ENCODE results near the gene FNDC3B.

The FNDC3B gene

GRCh38 chr3:172129850-172130716, 90.7 kb downstream of the FNDC3B start (continued):
- TF ChIP-seq, protein P1, sequence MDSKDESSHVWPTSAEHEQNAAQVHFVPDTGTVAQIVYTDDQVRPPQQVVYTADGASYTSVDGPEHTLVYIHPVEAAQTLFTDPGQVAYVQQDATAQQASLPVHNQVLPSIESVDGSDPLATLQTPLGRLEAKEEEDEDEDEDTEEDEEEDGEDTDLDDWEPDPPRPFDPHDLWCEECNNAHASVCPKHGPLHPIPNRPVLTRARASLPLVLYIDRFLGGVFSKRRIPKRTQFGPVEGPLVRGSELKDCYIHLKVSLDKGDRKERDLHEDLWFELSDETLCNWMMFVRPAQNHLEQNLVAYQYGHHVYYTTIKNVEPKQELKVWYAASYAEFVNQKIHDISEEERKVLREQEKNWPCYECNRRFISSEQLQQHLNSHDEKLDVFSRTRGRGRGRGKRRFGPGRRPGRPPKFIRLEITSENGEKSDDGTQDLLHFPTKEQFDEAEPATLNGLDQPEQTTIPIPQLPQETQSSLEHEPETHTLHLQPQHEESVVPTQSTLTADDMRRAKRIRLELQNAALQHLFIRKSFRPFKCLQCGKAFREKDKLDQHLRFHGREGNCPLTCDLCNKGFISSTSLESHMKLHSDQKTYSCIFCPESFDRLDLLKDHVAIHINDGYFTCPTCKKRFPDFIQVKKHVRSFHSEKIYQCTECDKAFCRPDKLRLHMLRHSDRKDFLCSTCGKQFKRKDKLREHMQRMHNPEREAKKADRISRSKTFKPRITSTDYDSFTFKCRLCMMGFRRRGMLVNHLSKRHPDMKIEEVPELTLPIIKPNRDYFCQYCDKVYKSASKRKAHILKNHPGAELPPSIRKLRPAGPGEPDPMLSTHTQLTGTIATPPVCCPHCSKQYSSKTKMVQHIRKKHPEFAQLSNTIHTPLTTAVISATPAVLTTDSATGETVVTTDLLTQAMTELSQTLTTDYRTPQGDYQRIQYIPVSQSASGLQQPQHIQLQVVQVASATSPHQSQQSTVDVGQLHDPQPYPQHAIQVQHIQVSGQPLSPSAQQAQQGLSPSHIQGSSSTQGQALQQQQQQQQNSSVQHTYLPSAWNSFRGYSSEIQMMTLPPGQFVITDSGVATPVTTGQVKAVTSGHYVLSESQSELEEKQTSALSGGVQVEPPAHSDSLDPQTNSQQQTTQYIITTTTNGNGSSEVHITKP (tag by site-specific recombination; IDR thresholded peaks at IDR 0.05) = peak; percentile 22; the same call in 1 of the 2 replicates
- TF ChIP-seq ZNF660 (tag by site-specific recombination; IDR thresholded peaks at IDR 0.05) = peak; percentile 55; the same call in 1 of the 2 replicates
- TF ChIP-seq ZNF10 (tag by site-specific recombination; IDR thresholded peaks at IDR 0.05) = no peak
- peak; percentile 35; the same call in 1 of the 2 replicates for TF ChIP-seq ATF2 (tag by site-specific recombination; IDR thresholded peaks at IDR 0.05; ENCODE audit: low read depth)
- peak; percentile 20; the same call in 1 of the 2 replicates for TF ChIP-seq ZNF558 (tag by site-specific recombination; IDR thresholded peaks at IDR 0.05)
- TF ChIP-seq BCL6B (tag by site-specific recombination; IDR thresholded peaks at IDR 0.05) = no peak
- no peak; the same call in 1 of the 2 replicates for TF ChIP-seq IKZF3 (tag by site-specific recombination; IDR thresholded peaks at IDR 0.05)
- peak; percentile 64; the same call in 1 of the 2 replicates for TF ChIP-seq TSHZ1 (tag by site-specific recombination; IDR thresholded peaks at IDR 0.05; ENCODE audit: borderline replicate concordance)
- no peak for TF ChIP-seq ZNF280D (tag by site-specific recombination; IDR thresholded peaks at IDR 0.05)
- TF ChIP-seq, protein P2, sequence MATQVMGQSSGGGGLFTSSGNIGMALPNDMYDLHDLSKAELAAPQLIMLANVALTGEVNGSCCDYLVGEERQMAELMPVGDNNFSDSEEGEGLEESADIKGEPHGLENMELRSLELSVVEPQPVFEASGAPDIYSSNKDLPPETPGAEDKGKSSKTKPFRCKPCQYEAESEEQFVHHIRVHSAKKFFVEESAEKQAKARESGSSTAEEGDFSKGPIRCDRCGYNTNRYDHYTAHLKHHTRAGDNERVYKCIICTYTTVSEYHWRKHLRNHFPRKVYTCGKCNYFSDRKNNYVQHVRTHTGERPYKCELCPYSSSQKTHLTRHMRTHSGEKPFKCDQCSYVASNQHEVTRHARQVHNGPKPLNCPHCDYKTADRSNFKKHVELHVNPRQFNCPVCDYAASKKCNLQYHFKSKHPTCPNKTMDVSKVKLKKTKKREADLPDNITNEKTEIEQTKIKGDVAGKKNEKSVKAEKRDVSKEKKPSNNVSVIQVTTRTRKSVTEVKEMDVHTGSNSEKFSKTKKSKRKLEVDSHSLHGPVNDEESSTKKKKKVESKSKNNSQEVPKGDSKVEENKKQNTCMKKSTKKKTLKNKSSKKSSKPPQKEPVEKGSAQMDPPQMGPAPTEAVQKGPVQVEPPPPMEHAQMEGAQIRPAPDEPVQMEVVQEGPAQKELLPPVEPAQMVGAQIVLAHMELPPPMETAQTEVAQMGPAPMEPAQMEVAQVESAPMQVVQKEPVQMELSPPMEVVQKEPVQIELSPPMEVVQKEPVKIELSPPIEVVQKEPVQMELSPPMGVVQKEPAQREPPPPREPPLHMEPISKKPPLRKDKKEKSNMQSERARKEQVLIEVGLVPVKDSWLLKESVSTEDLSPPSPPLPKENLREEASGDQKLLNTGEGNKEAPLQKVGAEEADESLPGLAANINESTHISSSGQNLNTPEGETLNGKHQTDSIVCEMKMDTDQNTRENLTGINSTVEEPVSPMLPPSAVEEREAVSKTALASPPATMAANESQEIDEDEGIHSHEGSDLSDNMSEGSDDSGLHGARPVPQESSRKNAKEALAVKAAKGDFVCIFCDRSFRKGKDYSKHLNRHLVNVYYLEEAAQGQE (tag by site-specific recombination; IDR thresholded peaks at IDR 0.05) = 0 out of 2 replicates have a peak, but pooled peaks have one; percentile 22
- TF ChIP-seq WT1 (tag by site-specific recombination; IDR thresholded peaks at IDR 0.05) = peak; percentile 82
- no peak for TF ChIP-seq ZNF311 (tag by site-specific recombination; IDR thresholded peaks at IDR 0.05; ENCODE audit: borderline replicate concordance)
- TF ChIP-seq, protein P3, sequence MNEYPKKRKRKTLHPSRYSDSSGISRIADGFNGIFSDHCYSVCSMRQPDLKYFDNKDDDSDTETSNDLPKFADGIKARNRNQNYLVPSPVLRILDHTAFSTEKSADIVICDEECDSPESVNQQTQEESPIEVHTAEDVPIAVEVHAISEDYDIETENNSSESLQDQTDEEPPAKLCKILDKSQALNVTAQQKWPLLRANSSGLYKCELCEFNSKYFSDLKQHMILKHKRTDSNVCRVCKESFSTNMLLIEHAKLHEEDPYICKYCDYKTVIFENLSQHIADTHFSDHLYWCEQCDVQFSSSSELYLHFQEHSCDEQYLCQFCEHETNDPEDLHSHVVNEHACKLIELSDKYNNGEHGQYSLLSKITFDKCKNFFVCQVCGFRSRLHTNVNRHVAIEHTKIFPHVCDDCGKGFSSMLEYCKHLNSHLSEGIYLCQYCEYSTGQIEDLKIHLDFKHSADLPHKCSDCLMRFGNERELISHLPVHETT (tag by site-specific recombination; IDR thresholded peaks at IDR 0.05) = peak; percentile 56; the same call in 1 of the 2 replicates
- TF ChIP-seq ZNF366 (tag by site-specific recombination; conservative IDR thresholded peaks at IDR 0.05) = peak; percentile 79
- TF ChIP-seq TRIM28 (IDR thresholded peaks at IDR 0.05; ENCODE audit: borderline replicate concordance, low read length) = peak; percentile 37; the same call in 1 of the 2 replicates
- TF ChIP-seq ZNF174 (tag by site-specific recombination; IDR thresholded peaks at IDR 0.05) = no peak
- TF ChIP-seq PRDM1 (tag by site-specific recombination; IDR thresholded peaks at IDR 0.05) = 0 out of 2 replicates have a peak, but pooled peaks have one; percentile 40
